GM12878 (cell line): ENCODE results near the gene HDAC9. TPM values are rescaled to one million over a fixed set of nuclear protein-coding genes. Genes with fewer than 3 reads are reported as not detected.

Source experiments
- ATAC-seq: fragments of 200-7000 bp; cut with Tn5 transposase; 3 replicates; pipeline ENCODE4 v1.9.1; 2020; ENCODE audit warnings: mild to moderate bottlenecking, moderate library complexity
- BruUV-seq: library from RNA; stranded (reverse); fragments of 400-500 nt; replicated peaks from 2 replicates; lab custom pipeline; 2021; lab: Mats Ljungman, UMichigan
- CTCF ChIA-PET: fragments of 300-600 bp; sonication (Branson Sonifier 250); formaldehyde crosslinking; extraction: SDS; loops from one replicate; lab custom pipeline; 2021; ENCODE audit warnings: inconsistent platforms; lab: Yijun Ruan, JAX
- POLR2A ChIA-PET: fragments of 350-600 bp; formaldehyde crosslinking; extraction: SDS; loops from one replicate; lab custom pipeline; 2021; ENCODE audit warnings: inconsistent platforms; lab: Charles Lee
- RAD21 ChIA-PET: fragments of 300-600 bp; sonication (Branson Sonifier 250); formaldehyde crosslinking; loops from one replicate; lab custom pipeline; 2023; ENCODE audit warnings: antibody characterized with exemption; ENCODE audit not compliant: unreplicated experiment; lab: Charles Lee
- SMC1A ChIA-PET: fragments of 300-600 bp; sonication (Branson Sonifier 250); formaldehyde crosslinking; loops from one replicate; lab custom pipeline; 2023; ENCODE audit not compliant: unreplicated experiment, uncharacterized antibody; lab: Charles Lee
- DNase-seq: peaks from one replicate; pipeline ENCODE4 v3.0.0-alpha.2; 2011; ENCODE audit warnings: low read depth, low spot score
- FAIRE-seq: peaks from 3 replicates; lab custom pipeline; 2011; peaks lifted over from hg19 to GRCh38; lab: Jason Lieb, UNC
- H2AFZ ChIP-seq: 2 replicates; pipeline ENCODE4 v1.6.0; 2011; ENCODE audit warnings: low read depth, low read length, control low read depth; ENCODE audit not compliant: control insufficient read depth
- H3K27ac ChIP-seq: 2 replicates; pipeline ENCODE4 v1.5.1; 2011; ENCODE audit warnings: control low read depth; ENCODE audit not compliant: control insufficient read depth, insufficient read depth
- H3K27me3 ChIP-seq, 2 experiments: replicated peaks in 1 of 2; 2 replicates each; pipeline versions ENCODE4 v1.6.0 to v1.6.1; 2011; ENCODE audit warnings: low read length in 1 of 2; ENCODE audit not compliant: control insufficient read depth in 2 of 2, insufficient read depth in 2 of 2
- H3K36me3 ChIP-seq, 2 experiments: 2 replicates each; pipeline ENCODE4 v1.5.1; 2011; ENCODE audit warnings: low read length in 1 of 2; ENCODE audit not compliant: control insufficient read depth in 2 of 2, insufficient read depth in 2 of 2
- H3K4me1 ChIP-seq: 2 replicates; pipeline ENCODE4 v1.6.1; 2011; ENCODE audit warnings: mild to moderate bottlenecking, low read length, moderate library complexity, mixed read lengths; ENCODE audit not compliant: control insufficient read depth, insufficient read depth
- H3K4me2 ChIP-seq: 2 replicates; pipeline ENCODE4 v1.6.0; 2011; ENCODE audit warnings: control low read depth; ENCODE audit not compliant: control insufficient read depth, insufficient read depth
- H3K4me3 ChIP-seq: fragments of 200-600 bp; sonication (generic); 2 replicates; pipeline ENCODE4 v1.5.1; 2016
- H3K79me2 ChIP-seq: 2 replicates; pipeline ENCODE4 v1.6.0; 2011; ENCODE audit warnings: low read length; ENCODE audit not compliant: control insufficient read depth, insufficient read depth
- H3K9ac ChIP-seq: 2 replicates; pipeline ENCODE4 v1.8.0; 2011; ENCODE audit warnings: low read length, control low read depth, mixed read lengths; ENCODE audit not compliant: control insufficient read depth, insufficient read depth
- H3K9me3 ChIP-seq: replicated peaks from 3 replicates; pipeline ENCODE4 v1.5.1; 2011; ENCODE audit warnings: mild to moderate bottlenecking, low read length; ENCODE audit not compliant: control insufficient read depth, insufficient read depth
- H4K20me1 ChIP-seq: 2 replicates; pipeline ENCODE4 v1.6.0; 2011; ENCODE audit not compliant: control insufficient read depth, insufficient read depth
- BCL11A ChIP-seq: IDR thresholded peaks from 2 replicates; pipeline ENCODE4 v1.6.1; 2011; ENCODE audit warnings: low read depth, low read length
- BMI1 ChIP-seq: fragments of 450-650 bp; IDR thresholded peaks from 2 replicates; pipeline ENCODE4 v1.6.1; 2016; ENCODE audit warnings: mild to moderate bottlenecking, moderate library complexity, borderline replicate concordance
- KDM1A ChIP-seq: fragments of 200-600 bp; sonication (generic); IDR thresholded peaks from 2 replicates; pipeline ENCODE4 v1.6.1; 2016; ENCODE audit warnings: borderline replicate concordance
- NKRF ChIP-seq: fragments of 450-650 bp; conservative IDR thresholded peaks from 2 replicates; pipeline ENCODE4 v1.6.1; 2017; ENCODE audit warnings: mild to moderate bottlenecking, moderate library complexity
- RB1 ChIP-seq: fragments of 450-650 bp; formaldehyde crosslinking; IDR thresholded peaks from 2 replicates; pipeline ENCODE4 v1.6.1; 2017; ENCODE audit warnings: mild to moderate bottlenecking, borderline replicate concordance
- SMAD5 ChIP-seq: IDR thresholded peaks from 2 replicates; pipeline ENCODE4 v1.6.1; 2016; ENCODE audit warnings: antibody characterized with exemption, low read depth
- whole genome bisulfite sequencing: methylation state at CpG from one replicate; pipeline ENCODE4 v1.1.6; 2016; ENCODE audit warnings: low lambda C conversion rate; ENCODE audit not compliant: insufficient replicate concordance, insufficient coverage; ENCODE audit errors: missing lambda C conversion rate; 5-methylcytosine and 5-hydroxymethylcytosine counted together
- in situ Hi-C: fragments of 300-500 bp; cut with MboI; formaldehyde crosslinking; loops from 9 replicates; pipeline ENCODE4 v1.14.3; 2018; ENCODE audit warnings: mixed read lengths
- intact Hi-C: fragments of 100-400 bp; cut with micrococcal nuclease; formaldehyde crosslinking; loops from one replicate; pipeline ENCODE4 v1.14.2; 2022; ENCODE audit not compliant: unreplicated experiment
- polyA plus RNA-seq, 11 experiments: library from polyadenylated mRNA; depleted of rRNA in 4 of 11; unstranded in 6 of 11; stranded (reverse) in 5 of 11; fragments of >200 nt; fragmentation: Nextera tagmentation in 4 of 11; fragmentation: Illumina TruSeq in 1 of 11; extraction: Ambion mirVana in 4 of 11; extraction: Trizol in 1 of 11; gene quantifications; 1 replicate in 1 of 11; 2 replicates in 10 of 11; pipeline versions ENCODE4 v1.2.1 to v1.2.3, GENCODE V29; 2011 to 2016; ENCODE audit warnings: inconsistent platforms in 2 of 11, missing spikeins in 2 of 11, low read depth in 1 of 11
- total RNA-seq, 4 experiments: library from RNA; depleted of rRNA in 3 of 4; stranded (reverse); fragments of >200 nt in 3 of 4; fragmentation: Illumina TruSeq in 1 of 4; extraction: Trizol in 1 of 4; gene quantifications; 2 replicates each; pipeline versions ENCODE4 v1.2.1 to v1.2.3, GENCODE V29; 2013 to 2021

The HDAC9 gene
- total and polyA plus RNA-seq, 10 of the 15 experiments (the other 5 are each of a cell fraction or from before 2014, with no cell fraction given) = 0.73 to 12.8 (median 0.92) TPM

- no peak overlapping the region for H3K9ac ChIP-seq
- H3K4me1 ChIP-seq = no peaks in the 10 kb centered on the region
- no TSS peak for BruUV-seq
- CTCF ChIA-PET = no interaction called here
- POLR2A ChIA-PET = no interaction called here
- FAIRE-seq = no peak
- no peak for TF ChIP-seq SMAD5
- no peaks in the 10 kb centered on the region for H3K36me3 ChIP-seq
- H3K27ac ChIP-seq = no peak overlapping the region
- no peak overlapping the region for H3K4me2 ChIP-seq
- no peak for DNase-seq
- H3K4me3 ChIP-seq = no peak overlapping the region
- 70% methylated on average over 5 of the region's 5 CpGs for WGBS
- H3K79me2 ChIP-seq = no peaks in the 10 kb centered on the region
- in situ Hi-C loops (no loop called here), intact Hi-C loops (no loop called here)
- no peaks in the 10 kb centered on the region for H3K27me3 ChIP-seq
- SMC1A ChIA-PET = no interaction called here
- H2AFZ ChIP-seq = no peak overlapping the region
- H3K9me3 ChIP-seq = no peaks in the 10 kb centered on the region
- RAD21 ChIA-PET = no interaction called here
- no peak for ATAC-seq
- no peaks in the 10 kb centered on the region for H4K20me1 ChIP-seq
These were observed 152.0 kb downstream of the HDAC9 start for GRCh38 chr7:18647582-18647981.

GRCh38 chr7:18648849-18649758 is 153.6 kb downstream of the HDAC9 start:
- RAD21 ChIA-PET = no interaction called here
- Histone ChIP-seq H3K4me2 (no peak overlapping the region), H3K79me2 (no peaks in the 10 kb centered on the region), H3K4me1 (no peaks in the 10 kb centered on the region), H3K4me3 (no peak overlapping the region), H4K20me1 (no peaks in the 10 kb centered on the region), H3K9me3 (no peaks in the 10 kb centered on the region), H3K9ac (no peak overlapping the region), H3K36me3 (no peaks in the 10 kb centered on the region), H3K27me3 (no peaks in the 10 kb centered on the region), H3K27ac (no peak overlapping the region), H2AFZ (no peak overlapping the region)
- POLR2A ChIA-PET = no interaction called here
- no peak for DNase-seq
- 85% methylated on average over 9 of the region's 9 CpGs for WGBS
- CTCF ChIA-PET = no interaction called here
- SMC1A ChIA-PET = no interaction called here
- no peak for FAIRE-seq
- no peak for ATAC-seq
- BruUV-seq = no TSS peak
- TF ChIP-seq KDM1A (no peak), BMI1 (no peak), BCL11A (no peak), NKRF (no peak), RB1 (no peak)
- intact Hi-C loops = no loop called here
- in situ Hi-C loops = no loop called here
